H9 (cell line): Measurements from ENCODE around the gene RGS3. TPM values are rescaled to one million over a fixed set of nuclear protein-coding genes. Genes with fewer than 3 reads are reported as not detected.

Source experiments
- DNase-seq: peaks from one replicate; pipeline ENCODE4 v3.0.0-alpha.2; 2017
- H2AFZ ChIP-seq: one replicate; pipeline ENCODE4 v1.6.1; 2013; ENCODE audit warnings: mild to moderate bottlenecking, low read length, control low read depth, moderate library complexity
- H2AK5ac ChIP-seq: 2 replicates; pipeline ENCODE4 v1.6.1; 2013; ENCODE audit warnings: low read length, control low read depth, mixed read lengths; ENCODE audit not compliant: insufficient read length
- H2BK120ac ChIP-seq: one replicate; pipeline ENCODE4 v1.6.1; 2013; ENCODE audit warnings: low read depth, mild to moderate bottlenecking, low read length, control low read depth, inconsistent platforms; ENCODE audit not compliant: poor library complexity, severe bottlenecking
- H2BK12ac ChIP-seq: 2 replicates; pipeline ENCODE4 v1.6.1; 2013; ENCODE audit warnings: low read length, control low read depth, mixed read lengths, low read depth; ENCODE audit not compliant: insufficient read length
- H2BK15ac ChIP-seq: 2 replicates; pipeline ENCODE4 v1.6.1; 2013; ENCODE audit warnings: low read depth, low read length, control low read depth
- H2BK20ac ChIP-seq: one replicate; pipeline ENCODE4 v1.6.1; 2013; ENCODE audit warnings: low read depth, mild to moderate bottlenecking, low read length, control low read depth, inconsistent platforms; ENCODE audit not compliant: poor library complexity, severe bottlenecking
- H2BK5ac ChIP-seq: 2 replicates; pipeline ENCODE4 v1.6.1; 2013; ENCODE audit warnings: low read length, control low read depth, mixed read lengths; ENCODE audit not compliant: insufficient read length
- H3K14ac ChIP-seq: 2 replicates; pipeline ENCODE4 v1.6.1; 2013; ENCODE audit warnings: low read length, control low read depth; ENCODE audit not compliant: insufficient read depth
- H3K18ac ChIP-seq: 2 replicates; pipeline ENCODE4 v1.6.1; 2013; ENCODE audit warnings: low read depth, mild to moderate bottlenecking, mixed read lengths, low read length, control low read depth; ENCODE audit not compliant: insufficient read length
- H3K23ac ChIP-seq: 2 replicates; pipeline ENCODE4 v1.6.1; 2013; ENCODE audit warnings: low read length, control low read depth, mixed read lengths, low read depth; ENCODE audit not compliant: insufficient read length
- H3K23me2 ChIP-seq: 2 replicates; pipeline ENCODE4 v1.6.1; 2013; ENCODE audit warnings: low read depth, mild to moderate bottlenecking, mixed read lengths, low read length, control low read depth; ENCODE audit not compliant: insufficient read length, poor library complexity, severe bottlenecking
- H3K27ac ChIP-seq: 2 replicates; pipeline ENCODE4 v1.5.1; 2013; ENCODE audit warnings: low read length, control low read depth, mixed read lengths, low read depth; ENCODE audit not compliant: insufficient read length
- H3K27me3 ChIP-seq: 2 replicates; pipeline ENCODE4 v1.6.1; 2013; ENCODE audit warnings: low read length, control low read depth, inconsistent platforms; ENCODE audit not compliant: insufficient read depth
- H3K4ac ChIP-seq: 2 replicates; pipeline ENCODE4 v1.6.1; 2013; ENCODE audit warnings: low read depth, mild to moderate bottlenecking, control low read depth, inconsistent platforms, low read length, moderate library complexity
- H3K4me1 ChIP-seq: 2 replicates; pipeline ENCODE4 v1.6.1; 2013; ENCODE audit warnings: low read length, control low read depth, inconsistent platforms; ENCODE audit not compliant: insufficient read depth
- H3K4me2 ChIP-seq: 2 replicates; pipeline ENCODE4 v1.6.1; 2013; ENCODE audit warnings: low read length, control low read depth, mixed read lengths; ENCODE audit not compliant: insufficient read length, insufficient read depth
- H3K56ac ChIP-seq: 2 replicates; pipeline ENCODE4 v1.6.1; 2013; ENCODE audit warnings: low read depth, mild to moderate bottlenecking, mixed read lengths, low read length, control low read depth; ENCODE audit not compliant: insufficient read length
- H3K79me1 ChIP-seq: 2 replicates; pipeline ENCODE4 v1.6.1; 2013; ENCODE audit warnings: low read depth, mild to moderate bottlenecking, moderate library complexity, low read length, control low read depth, inconsistent platforms; ENCODE audit not compliant: insufficient read depth, poor library complexity, severe bottlenecking
- H3K79me2 ChIP-seq: 2 replicates; pipeline ENCODE4 v1.6.1; 2013; ENCODE audit warnings: low read length, control low read depth, inconsistent platforms; ENCODE audit not compliant: insufficient read depth
- H3K9ac ChIP-seq: 2 replicates; pipeline ENCODE4 v1.6.1; 2013; ENCODE audit warnings: low read length, control low read depth, mixed read lengths; ENCODE audit not compliant: insufficient read length; ENCODE audit errors: extremely low read depth
- H3K9me3 ChIP-seq: one replicate; pipeline ENCODE4 v1.6.1; 2013; ENCODE audit warnings: low read depth, low read length, inconsistent platforms; ENCODE audit not compliant: control insufficient read depth
- H3T11ph ChIP-seq: one replicate; pipeline ENCODE4 v1.6.1; 2013; ENCODE audit warnings: mild to moderate bottlenecking, low read length, control low read depth, inconsistent platforms
- H4K20me1 ChIP-seq: one replicate; pipeline ENCODE4 v1.6.1; 2013; ENCODE audit not compliant: control insufficient read depth, insufficient read length, insufficient read depth
- H4K5ac ChIP-seq: 2 replicates; pipeline ENCODE4 v1.6.1; 2013; ENCODE audit warnings: low read depth, mild to moderate bottlenecking, mixed read lengths, low read length, control low read depth; ENCODE audit not compliant: insufficient read length
- H4K8ac ChIP-seq: replicated peaks from 2 replicates; pipeline ENCODE4 v1.6.1; 2013; ENCODE audit warnings: low read length, control low read depth, mixed read lengths, low read depth; ENCODE audit not compliant: insufficient read length
- H4K91ac ChIP-seq: 2 replicates; pipeline ENCODE4 v1.6.1; 2013; ENCODE audit warnings: low read depth, mild to moderate bottlenecking, moderate library complexity, mixed read lengths, low read length, control low read depth; ENCODE audit not compliant: insufficient read length
- H3K27ac Mint-ChIP-seq, 3 experiments: 2 replicates in 2 of 3; 3 replicates in 1 of 3; pipeline ENCODE4 v1.8.0; 2020 to 2021; ENCODE audit warnings: mixed read lengths in 3 of 3, mild to moderate bottlenecking in 1 of 3, moderate library complexity in 1 of 3
- H3K27me3 Mint-ChIP-seq: 2 replicates; pipeline ENCODE4 v1.8.0; 2021; ENCODE audit warnings: low read depth, mild to moderate bottlenecking, moderate library complexity, mixed read lengths
- H3K36me3 Mint-ChIP-seq, 3 experiments: 2 replicates in 2 of 3; 3 replicates in 1 of 3; pipeline ENCODE4 v1.8.0; 2020 to 2021; ENCODE audit warnings: low read depth in 3 of 3, mixed read lengths in 3 of 3; ENCODE audit not compliant: insufficient read depth in 1 of 3
- H3K4me1 Mint-ChIP-seq, 2 experiments: 2 replicates each; pipeline ENCODE4 v1.8.0; 2020; ENCODE audit warnings: mixed read lengths in 2 of 2
- H3K4me3 Mint-ChIP-seq, 2 experiments: 2 replicates in 1 of 2; 3 replicates in 1 of 2; pipeline ENCODE4 v1.8.0; 2020 to 2021; ENCODE audit warnings: mild to moderate bottlenecking in 2 of 2, mixed read lengths in 2 of 2, moderate library complexity in 1 of 2
- H3K9me3 Mint-ChIP-seq, 2 experiments: 2 replicates in 1 of 2; 3 replicates in 1 of 2; pipeline ENCODE4 v1.8.0; 2020; ENCODE audit warnings: mild to moderate bottlenecking in 2 of 2, mixed read lengths in 2 of 2, moderate library complexity in 1 of 2
- CTCF ChIP-seq: fragments of 200-600 bp; sonication (generic); conservative IDR thresholded peaks from 3 replicates; pipeline ENCODE4 v1.8.0; 2021; ENCODE audit warnings: antibody characterized with exemption, mild to moderate bottlenecking
- WGBS: extraction: QIAGEN DNeasy Blood & Tissue Kit; methylation state at CpG from one replicate; pipeline ENCODE4 v1.1.7; 2013; ENCODE audit warnings: missing lambda C conversion rate, low lambda C conversion rate, mixed read lengths; ENCODE audit not compliant: insufficient read length; ENCODE audit errors: extremely low coverage; 5-methylcytosine and 5-hydroxymethylcytosine counted together
- total RNA-seq: library from RNA; stranded (reverse); gene quantifications from 2 replicates; pipeline ENCODE4 v1.2.1, GENCODE V29; 2021

The RGS3 gene
- total RNA-seq, 1 experiment from 2014 or later = 13.9 TPM

DNA sequence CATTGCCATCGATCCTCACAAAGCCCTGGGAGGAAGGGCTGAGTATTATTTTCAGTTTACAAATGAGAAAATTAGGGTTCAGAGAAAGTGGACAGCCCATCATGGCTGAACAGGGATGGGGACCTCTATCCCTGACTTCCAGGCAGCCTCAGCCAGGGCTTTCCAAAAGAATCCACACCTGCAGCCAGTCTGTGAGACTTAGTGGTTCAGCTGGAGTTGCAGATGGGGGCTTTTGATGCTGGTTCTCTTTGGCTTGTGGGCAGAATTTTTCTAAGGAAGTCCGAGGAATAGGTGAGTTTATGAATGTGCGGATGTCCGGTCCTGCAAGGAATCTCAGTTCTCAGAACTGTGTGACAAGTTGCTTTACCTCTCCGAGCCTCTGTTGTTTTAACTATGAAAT, 138.1 kb downstream of the RGS3 start:
- no peak overlapping the region for H2BK20ac ChIP-seq
- H3K79me1 ChIP-seq = no peaks in the 10 kb centered on the region
- no peak overlapping the region for H2AFZ ChIP-seq
- H3K27me3 ChIP-seq = no peaks in the 10 kb centered on the region
- H4K8ac ChIP-seq = no peak overlapping the region
- Mint-ChIP-seq H3K36me3 (peaks cover 2 to 11% (median 9%) of the 10 kb centered on the region in 3 experiments; a peak in 6 of 7 replicates), H3K27me3 (peaks cover 1% of the 10 kb centered on the region; the same call in 1 of the 2 replicates), H3K4me1 (peaks cover 34 to 48% of the 10 kb centered on the region in 2 experiments), H3K4me3 (no peak overlapping the region), H3K27ac (peak overlapping the region in 2 of 3 experiments; percentile 68 to 76; a peak in 2 of 7 replicates), H3K9me3 (no peaks in the 10 kb centered on the region)
- H3K9me3 ChIP-seq = no peaks in the 10 kb centered on the region
- H4K5ac ChIP-seq = no peak overlapping the region
- H2BK5ac ChIP-seq = no peak overlapping the region
- H2BK120ac ChIP-seq = no peak overlapping the region
- H3K56ac ChIP-seq = no peak overlapping the region
- no peak overlapping the region for H3K4ac ChIP-seq
- no peak overlapping the region for H2BK12ac ChIP-seq
- H3K14ac ChIP-seq = no peak overlapping the region
- H3T11ph ChIP-seq = no peak overlapping the region
- no peak overlapping the region for H4K91ac ChIP-seq
- no peak overlapping the region for H3K27ac ChIP-seq
- no peaks in the 10 kb centered on the region for H3K23me2 ChIP-seq
- TF ChIP-seq CTCF = no peak
- H3K4me1 ChIP-seq = peaks cover 10% of the 10 kb centered on the region; the same call in 1 of the 2 replicates
- DNase-seq = no peak
- no peak overlapping the region for H2AK5ac ChIP-seq
- no peaks in the 10 kb centered on the region for H4K20me1 ChIP-seq
- WGBS = no CpG with 5 or more reads among the region's 5 CpGs
- no peak overlapping the region for H3K18ac ChIP-seq
- no peak overlapping the region for H3K9ac ChIP-seq
- no peak overlapping the region for H3K23ac ChIP-seq
- no peaks in the 10 kb centered on the region for H3K79me2 ChIP-seq
- H3K4me2 ChIP-seq = no peak overlapping the region
- H2BK15ac ChIP-seq = no peak overlapping the region
